ENCODE results near the gene DHX29.

DHX29 gene

DNA sequence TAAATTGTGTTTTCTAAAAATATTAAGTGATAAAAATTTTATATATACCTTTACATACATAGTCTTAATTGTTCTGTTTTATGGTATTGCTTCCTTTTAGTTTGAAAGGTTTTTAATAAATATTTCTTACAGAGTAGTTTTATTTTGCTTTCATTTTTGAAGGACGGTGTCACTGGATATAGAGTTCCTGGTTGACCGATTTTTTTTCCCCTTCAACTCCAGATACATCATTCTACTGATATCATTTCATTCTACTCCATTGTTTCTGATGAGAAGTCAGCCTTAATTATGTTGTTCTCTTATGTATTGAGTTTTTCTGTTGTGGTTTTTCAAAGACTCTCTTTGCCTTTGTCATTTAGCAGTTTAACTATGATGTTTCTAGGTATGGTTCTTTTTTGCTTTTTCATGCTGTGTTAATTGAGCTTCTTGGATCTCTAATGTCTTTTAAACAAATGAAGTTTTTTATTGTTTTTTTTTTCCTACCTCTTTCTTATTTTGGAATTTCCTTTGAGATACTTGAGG lies 30.7 kb upstream of the DHX29 start (continued):
- TF ChIP-seq, protein P1, sequence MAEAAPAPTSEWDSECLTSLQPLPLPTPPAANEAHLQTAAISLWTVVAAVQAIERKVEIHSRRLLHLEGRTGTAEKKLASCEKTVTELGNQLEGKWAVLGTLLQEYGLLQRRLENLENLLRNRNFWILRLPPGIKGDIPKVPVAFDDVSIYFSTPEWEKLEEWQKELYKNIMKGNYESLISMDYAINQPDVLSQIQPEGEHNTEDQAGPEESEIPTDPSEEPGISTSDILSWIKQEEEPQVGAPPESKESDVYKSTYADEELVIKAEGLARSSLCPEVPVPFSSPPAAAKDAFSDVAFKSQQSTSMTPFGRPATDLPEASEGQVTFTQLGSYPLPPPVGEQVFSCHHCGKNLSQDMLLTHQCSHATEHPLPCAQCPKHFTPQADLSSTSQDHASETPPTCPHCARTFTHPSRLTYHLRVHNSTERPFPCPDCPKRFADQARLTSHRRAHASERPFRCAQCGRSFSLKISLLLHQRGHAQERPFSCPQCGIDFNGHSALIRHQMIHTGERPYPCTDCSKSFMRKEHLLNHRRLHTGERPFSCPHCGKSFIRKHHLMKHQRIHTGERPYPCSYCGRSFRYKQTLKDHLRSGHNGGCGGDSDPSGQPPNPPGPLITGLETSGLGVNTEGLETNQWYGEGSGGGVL (tag by site-specific recombination; IDR thresholded peaks at IDR 0.05): no peak
- TF ChIP-seq ZNF211 (tag by site-specific recombination; IDR thresholded peaks at IDR 0.05; ENCODE audit: low read depth) (no peak), ZNF174 (tag by site-specific recombination; IDR thresholded peaks at IDR 0.05) (no peak), ZNF560 (tag by site-specific recombination; IDR thresholded peaks at IDR 0.05; ENCODE audit: borderline replicate concordance) (no peak), HOXA7 (CRISPR knock-in tag; IDR thresholded peaks at IDR 0.05; ENCODE audit: borderline replicate concordance) (no peak), ZNF26 (tag by site-specific recombination; IDR thresholded peaks at IDR 0.05) (no peak), ZNF423 (tag by site-specific recombination; IDR thresholded peaks at IDR 0.05) (no peak), ZNF473 (tag by site-specific recombination; IDR thresholded peaks at IDR 0.05) (no peak)
- TF ChIP-seq, protein P2, sequence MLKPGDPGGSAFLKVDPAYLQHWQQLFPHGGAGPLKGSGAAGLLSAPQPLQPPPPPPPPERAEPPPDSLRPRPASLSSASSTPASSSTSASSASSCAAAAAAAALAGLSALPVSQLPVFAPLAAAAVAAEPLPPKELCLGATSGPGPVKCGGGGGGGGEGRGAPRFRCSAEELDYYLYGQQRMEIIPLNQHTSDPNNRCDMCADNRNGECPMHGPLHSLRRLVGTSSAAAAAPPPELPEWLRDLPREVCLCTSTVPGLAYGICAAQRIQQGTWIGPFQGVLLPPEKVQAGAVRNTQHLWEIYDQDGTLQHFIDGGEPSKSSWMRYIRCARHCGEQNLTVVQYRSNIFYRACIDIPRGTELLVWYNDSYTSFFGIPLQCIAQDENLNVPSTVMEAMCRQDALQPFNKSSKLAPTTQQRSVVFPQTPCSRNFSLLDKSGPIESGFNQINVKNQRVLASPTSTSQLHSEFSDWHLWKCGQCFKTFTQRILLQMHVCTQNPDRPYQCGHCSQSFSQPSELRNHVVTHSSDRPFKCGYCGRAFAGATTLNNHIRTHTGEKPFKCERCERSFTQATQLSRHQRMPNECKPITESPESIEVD (tag by site-specific recombination; IDR thresholded peaks at IDR 0.05): no peak; the same call in 1 of the 2 replicates
- TF ChIP-seq, protein P3, sequence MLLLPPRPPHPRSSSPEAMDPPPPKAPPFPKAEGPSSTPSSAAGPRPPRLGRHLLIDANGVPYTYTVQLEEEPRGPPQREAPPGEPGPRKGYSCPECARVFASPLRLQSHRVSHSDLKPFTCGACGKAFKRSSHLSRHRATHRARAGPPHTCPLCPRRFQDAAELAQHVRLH (tag by site-specific recombination; IDR thresholded peaks at IDR 0.05): no peak

DNA sequence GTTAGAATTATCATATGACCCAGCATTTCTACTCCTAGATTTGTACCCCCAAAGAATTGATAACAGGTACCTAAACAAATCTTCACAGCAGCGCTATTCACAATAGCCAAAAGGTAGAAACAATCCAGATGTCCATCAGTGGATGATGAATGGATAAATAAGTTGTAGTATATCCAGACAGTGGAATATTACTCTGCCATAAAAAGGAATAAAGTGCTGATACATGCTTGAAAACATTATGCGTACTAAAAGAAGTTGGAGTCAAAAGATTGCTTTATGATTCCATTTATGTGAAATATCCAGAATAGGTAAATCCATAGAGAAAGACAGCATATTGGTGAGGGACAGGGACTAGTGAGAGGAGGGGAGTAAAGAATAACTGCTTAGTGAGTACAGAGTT lies 26.3 kb upstream of the DHX29 start:
- Histone ChIP-seq H3K27ac (ENCODE audit: extremely low read depth, low read depth, low read length) (no peak overlapping the region), H3K4me3 (ENCODE audit: low read depth, low read length) (no peak overlapping the region), H3K36me3 (ENCODE audit: control insufficient read depth in 2 of 2, insufficient read depth in 1 of 2, low read length in 2 of 2) (peaks cover 23 to 45% of the 10 kb centered on the region in 2 experiments; a peak in 2 of 3 replicates), H3K4me1 (ENCODE audit: control insufficient read depth, insufficient read depth, low read length) (no peaks in the 10 kb centered on the region), H3K9me3 (ENCODE audit: control insufficient read depth, insufficient read depth, low read depth, low read length) (no peaks in the 10 kb centered on the region)
- ChIA-PET POLR2A (no interaction called here), CTCF (no interaction called here)
- no peak for TF ChIP-seq ZNF830 (tag by site-specific recombination; IDR thresholded peaks at IDR 0.05; ENCODE audit: low read depth)
- TF ChIP-seq ZNF146 (tag by site-specific recombination; IDR thresholded peaks at IDR 0.05): peak; percentile 86

GRCh38 chr5:55333017-55333416 lies 25.5 kb upstream of the DHX29 start:
- H3K27ac ChIP-seq (ENCODE audit: extremely low read depth, low read depth, low read length): no peak overlapping the region
- peaks cover 19 to 50% of the 10 kb centered on the region in 2 experiments for H3K36me3 ChIP-seq (ENCODE audit: control insufficient read depth in 2 of 2, insufficient read depth in 1 of 2, low read length in 2 of 2)
- CTCF ChIA-PET: no interaction called here
- no peak overlapping the region for H3K4me3 ChIP-seq (ENCODE audit: low read depth, low read length)
- no peaks in the 10 kb centered on the region for H3K9me3 ChIP-seq (ENCODE audit: control insufficient read depth, insufficient read depth, low read depth, low read length)
- H3K4me1 ChIP-seq (ENCODE audit: control insufficient read depth, insufficient read depth, low read length): no peaks in the 10 kb centered on the region
- POLR2A ChIA-PET: no interaction called here
- TF ChIP-seq ZNF501 (tag by site-specific recombination; IDR thresholded peaks at IDR 0.05) (no peak), ZBTB17 (tag by site-specific recombination; IDR thresholded peaks at IDR 0.05) (no peak), KLF9 (tag by site-specific recombination; IDR thresholded peaks at IDR 0.05; ENCODE audit: low read depth) (no peak), SCRT1 (tag by site-specific recombination; IDR thresholded peaks at IDR 0.05; ENCODE audit: borderline replicate concordance) (no peak), ZNF280D (tag by site-specific recombination; IDR thresholded peaks at IDR 0.05) (no peak), SP7 (tag by site-specific recombination; IDR thresholded peaks at IDR 0.05) (no peak), ZNF521 (tag by site-specific recombination; IDR thresholded peaks at IDR 0.05) (no peak), ZBTB21 (tag by site-specific recombination; IDR thresholded peaks at IDR 0.05) (no peak), ZBTB1 (tag by site-specific recombination; IDR thresholded peaks at IDR 0.05) (no peak)
- TF ChIP-seq, protein P2 (tag by site-specific recombination; IDR thresholded peaks at IDR 0.05): no peak
- TF ChIP-seq, protein P4, sequence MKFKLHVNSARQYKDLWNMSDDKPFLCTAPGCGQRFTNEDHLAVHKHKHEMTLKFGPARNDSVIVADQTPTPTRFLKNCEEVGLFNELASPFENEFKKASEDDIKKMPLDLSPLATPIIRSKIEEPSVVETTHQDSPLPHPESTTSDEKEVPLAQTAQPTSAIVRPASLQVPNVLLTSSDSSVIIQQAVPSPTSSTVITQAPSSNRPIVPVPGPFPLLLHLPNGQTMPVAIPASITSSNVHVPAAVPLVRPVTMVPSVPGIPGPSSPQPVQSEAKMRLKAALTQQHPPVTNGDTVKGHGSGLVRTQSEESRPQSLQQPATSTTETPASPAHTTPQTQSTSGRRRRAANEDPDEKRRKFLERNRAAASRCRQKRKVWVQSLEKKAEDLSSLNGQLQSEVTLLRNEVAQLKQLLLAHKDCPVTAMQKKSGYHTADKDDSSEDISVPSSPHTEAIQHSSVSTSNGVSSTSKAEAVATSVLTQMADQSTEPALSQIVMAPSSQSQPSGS (tag by site-specific recombination; IDR thresholded peaks at IDR 0.05; ENCODE audit: low read depth): no peak

Data from HEK293 (cell line).